WI38 (cell line): ENCODE data around the gene CCDC158.

Experiments used
- H3K4me3 ChIP-seq: 2 replicates; pipeline ENCODE4 v1.5.1; 2011; ENCODE audit warnings: low read depth, mild to moderate bottlenecking, control low read depth, low read length
- CTCF ChIP-seq: IDR thresholded peaks from 2 replicates; pipeline ENCODE4 v1.5.1; 2012; ENCODE audit warnings: low read depth, mild to moderate bottlenecking, control low read depth, low read length

Gene CCDC158

GRCh38 chr4:76357981-76358380, 63.0 kb downstream of the CCDC158 start:
- H3K4me3 ChIP-seq = no peak overlapping the region
- TF ChIP-seq CTCF = no peak

GRCh38 chr4:76354517-76355473, 66.1 kb downstream of the CCDC158 start:
- TF ChIP-seq CTCF = no peak
- H3K4me3 ChIP-seq = no peak overlapping the region

- H3K4me3 ChIP-seq = no peak overlapping the region
- TF ChIP-seq CTCF = no peak
Measured at GRCh38 chr4:76342803-76343202, 78.1 kb downstream of the CCDC158 start.

GRCh38 chr4:76342191-76342590, 78.8 kb downstream of the CCDC158 start:
- TF ChIP-seq CTCF = no peak
- H3K4me3 ChIP-seq = no peak overlapping the region

- no peak for TF ChIP-seq CTCF
Measured at GRCh38 chr4:76341063-76341462, 79.9 kb downstream of the CCDC158 start.

GRCh38 chr4:76339364-76339763, 81.6 kb downstream of the CCDC158 start:
- no peak for TF ChIP-seq CTCF
- no peak overlapping the region for H3K4me3 ChIP-seq

More at GRCh38 chr4:76341063-76341462, 79.9 kb downstream of the CCDC158 start:
- H3K4me3 ChIP-seq = no peak overlapping the region

GRCh38 chr4:76334885-76335284, 86.1 kb downstream of the CCDC158 start:
- H3K4me3 ChIP-seq = no peak overlapping the region
- no peak for TF ChIP-seq CTCF
